WTC11 (cell line): ENCODE measurements around the gene CACNG5. TPM values are rescaled to one million over a fixed set of nuclear protein-coding genes. Genes with fewer than 3 reads are reported as not detected.
A peak's percentile ranks its signal among the peaks of the same experiment; 100 is the strongest.

Experiments used
- ATAC-seq: fragments of 200-7000 bp; cut with Tn5 transposase; 2 replicates; pipeline ENCODE4 v1.10.0; 2021; ENCODE audit warnings: mild to moderate bottlenecking, moderate library complexity
- Bru-seq: library from RNA; stranded (reverse); fragments of 400-500 nt; gene quantifications from one replicate; lab custom pipeline; 2021; lab: Mats Ljungman, UMichigan
- CTCF ChIA-PET: fragments of 300-600 bp; sonication (Branson Sonifier 250); formaldehyde crosslinking; loops from one replicate; lab custom pipeline; 2021; ENCODE audit warnings: antibody characterized with exemption; lab: Charles Lee
- POLR2A ChIA-PET: fragments of 350-600 bp; sonication (Branson Sonifier 250); formaldehyde crosslinking; loops from one replicate; lab custom pipeline; 2021; ENCODE audit warnings: antibody characterized with exemption; lab: Charles Lee
- DNase-seq: peaks from one replicate; pipeline ENCODE4 v3.0.0; 2021; ENCODE audit warnings: low spot score
- H3K27ac Mint-ChIP-seq: 2 replicates; pipeline ENCODE4 v1.8.0; 2021; ENCODE audit warnings: mixed read lengths
- H3K27me3 Mint-ChIP-seq: 2 replicates; pipeline ENCODE4 v1.8.0; 2021; ENCODE audit warnings: low read depth, mild to moderate bottlenecking, moderate library complexity, mixed read lengths
- H3K36me3 Mint-ChIP-seq: 2 replicates; pipeline ENCODE4 v1.8.0; 2021; ENCODE audit warnings: mixed read lengths
- H3K4me1 Mint-ChIP-seq: 2 replicates; pipeline ENCODE4 v1.8.0; 2022; ENCODE audit warnings: mixed read lengths
- H3K4me3 Mint-ChIP-seq: 2 replicates; pipeline ENCODE4 v1.8.0; 2021; ENCODE audit warnings: mild to moderate bottlenecking, moderate library complexity, mixed read lengths
- H3K9me3 Mint-ChIP-seq: 2 replicates; pipeline ENCODE4 v1.8.0; 2021; ENCODE audit warnings: mixed read lengths
- ATF6 ChIP-seq: sonication (generic); formaldehyde crosslinking; IDR thresholded peaks from 2 replicates; pipeline ENCODE4 v1.8.1; 2023; ENCODE audit warnings: mild to moderate bottlenecking, missing genetic modification reagents
- CBFB ChIP-seq: sonication (generic); formaldehyde crosslinking; IDR thresholded peaks from 2 replicates; pipeline ENCODE4 v1.8.1; 2022; ENCODE audit warnings: mild to moderate bottlenecking, low read depth, missing genetic modification reagents
- CREB1 ChIP-seq: sonication (generic); formaldehyde crosslinking; IDR thresholded peaks from 2 replicates; pipeline ENCODE4 v1.8.0; 2023; ENCODE audit warnings: mild to moderate bottlenecking, missing genetic modification reagents
- E2F1 ChIP-seq: sonication (generic); formaldehyde crosslinking; IDR thresholded peaks from 2 replicates; pipeline ENCODE4 v1.8.0; 2022; ENCODE audit warnings: mild to moderate bottlenecking, missing genetic modification reagents
- ELF4 ChIP-seq: sonication (generic); formaldehyde crosslinking; IDR thresholded peaks from 2 replicates; pipeline ENCODE4 v1.8.1; 2022; ENCODE audit warnings: low read depth, mild to moderate bottlenecking, moderate library complexity, missing genetic modification reagents
- GTF2I ChIP-seq: fragments of 250-450 bp; sonication (Bioruptor Pico); conservative IDR thresholded peaks from 2 replicates; pipeline ENCODE4 v1.4.0; 2021; ENCODE audit warnings: mild to moderate bottlenecking
- HMGA2 ChIP-seq: fragments of 250-450 bp; sonication (Bioruptor Pico); IDR thresholded peaks from 2 replicates; pipeline ENCODE4 v1.4.0; 2021; ENCODE audit warnings: mild to moderate bottlenecking, moderate library complexity
- JAZF1 ChIP-seq: fragments of 250-450 bp; sonication (Bioruptor Pico); IDR thresholded peaks from 2 replicates; pipeline ENCODE4 v1.9.0; 2021; ENCODE audit warnings: moderate library complexity, mild to moderate bottlenecking, inconsistent platforms
- KAT7 ChIP-seq: sonication (generic); formaldehyde crosslinking; IDR thresholded peaks from 2 replicates; pipeline ENCODE4 v1.8.1; 2023; ENCODE audit warnings: missing genetic modification reagents, mild to moderate bottlenecking, borderline replicate concordance
- MXD4 ChIP-seq: fragments of 250-450 bp; sonication (Bioruptor Pico); IDR thresholded peaks from 2 replicates; pipeline ENCODE4 v1.8.0; 2021; ENCODE audit warnings: mild to moderate bottlenecking, moderate library complexity, borderline replicate concordance
- MYBL2 ChIP-seq: sonication (generic); formaldehyde crosslinking; IDR thresholded peaks from 2 replicates; pipeline ENCODE4 v1.8.1; 2023; ENCODE audit warnings: mild to moderate bottlenecking, moderate library complexity, missing genetic modification reagents
- OVOL2 ChIP-seq: fragments of 250-450 bp; sonication (Bioruptor Pico); IDR thresholded peaks from 2 replicates; pipeline ENCODE4 v1.9.0; 2021; ENCODE audit warnings: mild to moderate bottlenecking, borderline replicate concordance
- RORB ChIP-seq: fragments of 250-450 bp; sonication (Bioruptor Pico); IDR thresholded peaks from 2 replicates; pipeline ENCODE4 v1.9.0; 2021; ENCODE audit warnings: mild to moderate bottlenecking
- SP1 ChIP-seq: sonication (generic); formaldehyde crosslinking; conservative IDR thresholded peaks from 2 replicates; pipeline ENCODE4 v1.8.1; 2022; ENCODE audit warnings: missing genetic modification reagents
- ZBTB21 ChIP-seq: sonication (generic); formaldehyde crosslinking; IDR thresholded peaks from 2 replicates; pipeline ENCODE4 v1.8.1; 2023; ENCODE audit warnings: mild to moderate bottlenecking, missing genetic modification reagents, borderline replicate concordance
- ZNF512 ChIP-seq: sonication (generic); formaldehyde crosslinking; IDR thresholded peaks from 2 replicates; pipeline ENCODE4 v1.8.1; 2022; ENCODE audit warnings: missing genetic modification reagents, borderline replicate concordance
- long read RNA-seq, 3 experiments: library from RNA in 1 of 3; library from capped mRNA in 1 of 3; library from polyadenylated mRNA in 1 of 3; unstranded in 2 of 3; stranded (forward) in 1 of 3; transcript quantifications; one replicate each; pipeline ENCODE4 v2.0.0, GENCODE V29; 2021
- total RNA-seq: library from RNA; stranded (reverse); gene quantifications from 3 replicates; pipeline ENCODE4 v1.2.3, GENCODE V29; 2021
- TF ChIP-seq, protein P1 (sequence below): sonication (generic); formaldehyde crosslinking; IDR thresholded peaks from 2 replicates; pipeline ENCODE4 v1.8.1; 2023; ENCODE audit warnings: mild to moderate bottlenecking, missing genetic modification reagents, moderate library complexity
- TF ChIP-seq, protein P2 (sequence below): sonication (generic); formaldehyde crosslinking; IDR thresholded peaks from 2 replicates; pipeline ENCODE4 v1.8.0; 2022; ENCODE audit warnings: missing genetic modification reagents

The CACNG5 gene
- total RNA-seq (1.9 to 3.1 TPM (median 2.8 TPM) in 3 replicates), Bru-seq, nascent RNA (percentile 39 among the genes with signal in this experiment)
- long read RNA-seq, experiment 1, partial matches to known transcripts = 1 of 4 reads
- long read RNA-seq, experiment 1, other reads (novel, unspliced or antisense) = 1 of 4 reads
- long read RNA-seq, experiment 2 = 0 reads
- long read RNA-seq, experiment 3 = 0 reads

GRCh38 chr17:66834919-66835454 lies at the start of gene CACNG5:
TSS of gene CACNG5 (plus strand) at chr17:66835117. CDS start at chr17:66877333, 42,216 bp downstream.
- peak; percentile 69 for DNase-seq
- Mint-ChIP-seq H3K4me1 (peaks cover 13% of the 10 kb centered on the region), H3K9me3 (no peaks in the 10 kb centered on the region), H3K27me3 (peaks cover 33% of the 10 kb centered on the region), H3K36me3 (no peaks in the 10 kb centered on the region), H3K4me3 (peak within 1 kb of the TSS; percentile 59), H3K27ac (no peak within 1 kb of the TSS)
- ATAC-seq = peak; percentile 91
- ChIA-PET CTCF (interaction anchor here (0.9 to 2.7 kb wide), 6 partner anchors 16 to 140 kb away, joined by 3 to 11 read pairs (median 6); no protein-coding TSS in a partner anchor), POLR2A (no interaction called here)
- TF ChIP-seq JAZF1 (CRISPR knock-in tag) (no peak), SP1 (0 out of 2 replicates have a peak, but pooled peaks have one; percentile 44), RORB (CRISPR knock-in tag) (no peak), ZBTB21 (CRISPR knock-in tag) (no peak)

DNA sequence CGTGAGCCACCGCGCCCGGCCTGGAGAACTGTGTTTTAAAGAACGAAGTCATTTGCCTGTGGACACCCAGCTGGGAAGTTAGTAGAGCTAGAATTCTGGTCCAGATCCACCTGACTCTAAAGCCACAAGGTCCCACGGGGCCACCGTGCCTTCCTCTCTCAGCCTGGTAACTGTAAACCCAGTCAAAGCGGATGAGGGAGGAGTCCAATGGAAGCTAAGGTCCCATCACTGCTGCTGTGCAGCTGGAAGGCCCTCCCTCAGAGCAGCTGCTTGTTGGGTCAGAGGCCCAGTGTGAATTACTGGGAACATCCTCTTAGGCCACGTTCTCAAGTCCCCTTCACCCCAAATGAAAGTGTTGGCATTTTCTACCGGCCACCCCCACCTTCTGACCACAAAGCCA lies 48.8 kb upstream of the CACNG5 start:
- Mint-ChIP-seq H3K27me3 (no peaks in the 10 kb centered on the region), H3K4me3 (no peak overlapping the region), H3K36me3 (peaks cover 5% of the 10 kb centered on the region), H3K4me1 (peaks cover 39% of the 10 kb centered on the region), H3K27ac (no peak overlapping the region), H3K9me3 (no peaks in the 10 kb centered on the region)
- TF ChIP-seq ZNF512 (CRISPR knock-in tag) = no peak
- TF ChIP-seq SP1 = no peak
- no peak for TF ChIP-seq ATF6 (CRISPR knock-in tag)
- no peak for TF ChIP-seq MXD4 (CRISPR knock-in tag)
- TF ChIP-seq ELF4 (CRISPR knock-in tag) = no peak
- TF ChIP-seq RORB (CRISPR knock-in tag) = no peak
- TF ChIP-seq, protein P1, sequence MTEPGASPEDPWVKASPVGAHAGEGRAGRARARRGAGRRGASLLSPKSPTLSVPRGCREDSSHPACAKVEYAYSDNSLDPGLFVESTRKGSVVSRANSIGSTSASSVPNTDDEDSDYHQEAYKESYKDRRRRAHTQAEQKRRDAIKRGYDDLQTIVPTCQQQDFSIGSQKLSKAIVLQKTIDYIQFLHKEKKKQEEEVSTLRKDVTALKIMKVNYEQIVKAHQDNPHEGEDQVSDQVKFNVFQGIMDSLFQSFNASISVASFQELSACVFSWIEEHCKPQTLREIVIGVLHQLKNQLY (CRISPR knock-in tag) = no peak
- no peak for TF ChIP-seq GTF2I
- TF ChIP-seq MYBL2 (CRISPR knock-in tag) = no peak
- no peak for TF ChIP-seq OVOL2 (CRISPR knock-in tag)
- TF ChIP-seq CREB1 (CRISPR knock-in tag) = no peak
- TF ChIP-seq CBFB = no peak
- TF ChIP-seq HMGA2 (CRISPR knock-in tag) = no peak
- no peak for TF ChIP-seq E2F1 (CRISPR knock-in tag)
- TF ChIP-seq, protein P2, sequence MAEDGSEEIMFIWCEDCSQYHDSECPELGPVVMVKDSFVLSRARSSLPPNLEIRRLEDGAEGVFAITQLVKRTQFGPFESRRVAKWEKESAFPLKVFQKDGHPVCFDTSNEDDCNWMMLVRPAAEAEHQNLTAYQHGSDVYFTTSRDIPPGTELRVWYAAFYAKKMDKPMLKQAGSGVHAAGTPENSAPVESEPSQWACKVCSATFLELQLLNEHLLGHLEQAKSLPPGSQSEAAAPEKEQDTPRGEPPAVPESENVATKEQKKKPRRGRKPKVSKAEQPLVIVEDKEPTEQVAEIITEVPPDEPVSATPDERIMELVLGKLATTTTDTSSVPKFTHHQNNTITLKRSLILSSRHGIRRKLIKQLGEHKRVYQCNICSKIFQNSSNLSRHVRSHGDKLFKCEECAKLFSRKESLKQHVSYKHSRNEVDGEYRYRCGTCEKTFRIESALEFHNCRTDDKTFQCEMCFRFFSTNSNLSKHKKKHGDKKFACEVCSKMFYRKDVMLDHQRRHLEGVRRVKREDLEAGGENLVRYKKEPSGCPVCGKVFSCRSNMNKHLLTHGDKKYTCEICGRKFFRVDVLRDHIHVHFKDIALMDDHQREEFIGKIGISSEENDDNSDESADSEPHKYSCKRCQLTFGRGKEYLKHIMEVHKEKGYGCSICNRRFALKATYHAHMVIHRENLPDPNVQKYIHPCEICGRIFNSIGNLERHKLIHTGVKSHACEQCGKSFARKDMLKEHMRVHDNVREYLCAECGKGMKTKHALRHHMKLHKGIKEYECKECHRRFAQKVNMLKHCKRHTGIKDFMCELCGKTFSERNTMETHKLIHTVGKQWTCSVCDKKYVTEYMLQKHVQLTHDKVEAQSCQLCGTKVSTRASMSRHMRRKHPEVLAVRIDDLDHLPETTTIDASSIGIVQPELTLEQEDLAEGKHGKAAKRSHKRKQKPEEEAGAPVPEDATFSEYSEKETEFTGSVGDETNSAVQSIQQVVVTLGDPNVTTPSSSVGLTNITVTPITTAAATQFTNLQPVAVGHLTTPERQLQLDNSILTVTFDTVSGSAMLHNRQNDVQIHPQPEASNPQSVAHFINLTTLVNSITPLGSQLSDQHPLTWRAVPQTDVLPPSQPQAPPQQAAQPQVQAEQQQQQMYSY (CRISPR knock-in tag) = no peak
- no peak for TF ChIP-seq KAT7 (CRISPR knock-in tag)
- ATAC-seq (no peak), DNase-seq (no peak)
- CTCF ChIA-PET = interaction anchor here (0.9 kb wide), 1 partner anchor 8 kb away, joined by 4 read pairs; no protein-coding TSS in a partner anchor
- POLR2A ChIA-PET = interaction anchor here (0.6 kb wide), 1 partner anchor 35 kb away, joined by 3 read pairs; no protein-coding TSS in a partner anchor
